Parathyroid adenoma (tissue), 2 donors: ENCODE data around the gene ZDHHC24.
"Not testable (repeated sequence)": the region's sequence is repeated elsewhere in the genome, so short reads cannot be mapped to it uniquely, and the experiment has no call there.

Source experiments
- H2AFZ ChIP-seq: fragments of 300-600 bp; sonication (generic); one replicate; pipeline ENCODE4 v1.7.0; 2017; ENCODE audit warnings: antibody characterized with exemption, mild to moderate bottlenecking
- H3K27ac ChIP-seq: fragments of 300-600 bp; sonication (generic); one replicate; pipeline ENCODE4 v1.7.0; 2017
- H3K27me3 ChIP-seq: fragments of 300-600 bp; sonication (generic); one replicate; pipeline ENCODE4 v1.7.0; 2017; ENCODE audit warnings: low read length; ENCODE audit not compliant: control insufficient read depth, insufficient read depth
- H3K36me3 ChIP-seq: fragments of 300-600 bp; sonication (generic); one replicate; pipeline ENCODE4 v1.7.0; 2017; ENCODE audit warnings: low read length; ENCODE audit not compliant: control insufficient read depth, insufficient read depth
- H3K4me1 ChIP-seq: fragments of 300-600 bp; sonication (generic); one replicate; pipeline ENCODE4 v1.7.0; 2017; ENCODE audit warnings: control low read depth
- H3K4me2 ChIP-seq: fragments of 300-600 bp; sonication (generic); one replicate; pipeline ENCODE4 v1.7.0; 2017; ENCODE audit warnings: low read length
- H3K4me3 ChIP-seq: fragments of 300-600 bp; sonication (generic); one replicate; pipeline ENCODE4 v1.7.0; 2017; ENCODE audit warnings: low read depth, low read length
- H3K79me2 ChIP-seq: fragments of 300-600 bp; sonication (generic); one replicate; pipeline ENCODE4 v1.7.0; 2017; ENCODE audit warnings: control low read depth
- H3K9ac ChIP-seq: fragments of 300-600 bp; sonication (generic); one replicate; pipeline ENCODE4 v1.7.0; 2017; ENCODE audit warnings: mild to moderate bottlenecking
- H3K9me3 ChIP-seq: fragments of 300-600 bp; sonication (generic); one replicate; pipeline ENCODE4 v1.7.0; 2017; ENCODE audit warnings: low read length; ENCODE audit not compliant: control insufficient read depth
- TF ChIP-seq, protein P1 (sequence below): fragments of 300-600 bp; sonication (generic); IDR thresholded peaks from one replicate; pipeline ENCODE4 v1.7.0; 2017; ENCODE audit warnings: antibody characterized with exemption, mild to moderate bottlenecking
- donor health status: primary hyperparathyroidism.

Gene ZDHHC24

DNA sequence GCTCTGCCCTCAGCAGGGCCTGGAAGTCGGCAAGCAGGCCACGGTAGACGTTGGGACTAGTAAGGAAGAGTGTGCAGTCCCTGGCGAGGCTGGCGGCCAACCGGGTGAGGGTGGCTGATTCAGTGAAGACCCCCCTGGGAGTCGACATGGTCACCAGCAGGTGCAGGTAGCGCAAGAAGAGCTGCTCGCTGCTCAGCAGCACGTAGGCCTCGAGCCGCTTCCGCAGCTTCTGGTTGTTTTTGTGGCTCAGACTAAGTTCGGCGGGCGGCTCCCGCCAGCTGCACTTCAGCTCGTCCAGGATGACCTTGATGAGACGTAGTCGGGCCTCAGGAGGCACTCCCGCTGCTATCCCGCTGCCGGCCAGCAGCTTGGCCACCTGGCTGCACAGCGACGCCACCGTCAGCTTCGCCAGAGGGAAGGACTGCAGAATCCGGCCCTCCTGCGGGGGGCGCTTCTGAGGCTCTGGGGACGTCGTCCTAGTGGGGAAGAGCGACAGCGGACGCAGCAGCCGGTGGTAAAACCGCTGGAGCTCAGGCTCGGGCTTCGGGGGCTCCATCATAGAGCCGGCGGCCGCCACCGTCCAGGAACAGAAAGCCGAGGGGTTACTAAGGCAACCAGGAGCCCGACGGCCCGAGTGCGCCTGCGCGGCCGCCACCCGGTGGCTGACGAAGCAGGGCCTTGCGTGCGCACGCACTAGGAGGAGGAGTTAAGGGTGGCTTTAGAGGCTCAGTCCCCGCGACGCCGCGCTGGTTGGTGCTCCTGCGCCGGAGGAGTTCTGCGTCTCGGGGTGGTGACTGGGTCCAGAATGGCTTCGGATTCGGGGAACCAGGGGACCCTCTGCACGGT, 46.8 kb upstream of the ZDHHC24 start, which contains the start of the genes CCDC87 and CCS:
Gene CCDC87 (minus strand): TSS at position 607 of the 846 bp plus-strand sequence. CDS start 48 bp downstream, at position 559.
Gene CCS (plus strand): TSS at position 729 of the 846 bp plus-strand sequence. CDS start 77 bp downstream, at position 806.
- peaks cover 6% of the 10 kb centered on the region for H3K4me1 ChIP-seq
- H3K79me2 ChIP-seq = peaks cover 8% of the 10 kb centered on the region
- H3K27ac ChIP-seq = peak within 1 kb of the TSS; percentile 65
- peak within 1 kb of the TSS; percentile 95 for H2AFZ ChIP-seq
- no peaks in the 10 kb centered on the region for H3K9me3 ChIP-seq
- peak within 1 kb of the TSS; percentile 37 for H3K9ac ChIP-seq
- H3K36me3 ChIP-seq = no peaks in the 10 kb centered on the region
- peak within 1 kb of the TSS; percentile 91 for H3K4me3 ChIP-seq
- TF ChIP-seq, protein P1, sequence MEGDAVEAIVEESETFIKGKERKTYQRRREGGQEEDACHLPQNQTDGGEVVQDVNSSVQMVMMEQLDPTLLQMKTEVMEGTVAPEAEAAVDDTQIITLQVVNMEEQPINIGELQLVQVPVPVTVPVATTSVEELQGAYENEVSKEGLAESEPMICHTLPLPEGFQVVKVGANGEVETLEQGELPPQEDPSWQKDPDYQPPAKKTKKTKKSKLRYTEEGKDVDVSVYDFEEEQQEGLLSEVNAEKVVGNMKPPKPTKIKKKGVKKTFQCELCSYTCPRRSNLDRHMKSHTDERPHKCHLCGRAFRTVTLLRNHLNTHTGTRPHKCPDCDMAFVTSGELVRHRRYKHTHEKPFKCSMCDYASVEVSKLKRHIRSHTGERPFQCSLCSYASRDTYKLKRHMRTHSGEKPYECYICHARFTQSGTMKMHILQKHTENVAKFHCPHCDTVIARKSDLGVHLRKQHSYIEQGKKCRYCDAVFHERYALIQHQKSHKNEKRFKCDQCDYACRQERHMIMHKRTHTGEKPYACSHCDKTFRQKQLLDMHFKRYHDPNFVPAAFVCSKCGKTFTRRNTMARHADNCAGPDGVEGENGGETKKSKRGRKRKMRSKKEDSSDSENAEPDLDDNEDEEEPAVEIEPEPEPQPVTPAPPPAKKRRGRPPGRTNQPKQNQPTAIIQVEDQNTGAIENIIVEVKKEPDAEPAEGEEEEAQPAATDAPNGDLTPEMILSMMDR = peak; percentile 43
- peak within 1 kb of the TSS; percentile 93 for H3K4me2 ChIP-seq
- no peaks in the 10 kb centered on the region for H3K27me3 ChIP-seq

DNA sequence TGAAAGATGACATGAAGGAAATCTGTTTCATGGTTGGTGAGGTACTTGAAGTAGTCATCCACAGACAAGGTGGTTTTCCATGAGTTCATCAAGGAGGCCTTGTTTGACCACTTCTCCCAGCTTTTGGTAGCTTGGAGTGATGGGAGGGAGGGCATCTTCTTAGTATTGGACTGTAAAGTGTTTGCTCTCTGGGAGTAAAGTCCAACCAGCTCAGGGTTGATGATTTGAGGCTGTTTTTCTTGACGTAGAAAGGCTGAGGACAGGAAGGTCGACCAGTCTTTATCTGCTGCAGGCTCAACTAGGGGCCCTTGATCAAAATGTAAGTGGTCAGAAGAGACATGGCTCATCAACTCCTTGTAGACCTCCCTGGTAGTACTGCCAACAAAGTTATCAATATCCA, 45.3 kb upstream of the ZDHHC24 start:
- Histone ChIP-seq H3K36me3 (no peaks in the 10 kb centered on the region), H2AFZ (no peak overlapping the region), H3K4me2 (no peak overlapping the region), H3K4me1 (peaks cover 6% of the 10 kb centered on the region), H3K4me3 (no peak overlapping the region), H3K79me2 (peaks cover 8% of the 10 kb centered on the region), H3K9ac (no peak overlapping the region), H3K9me3 (no peaks in the 10 kb centered on the region), H3K27ac (no peak overlapping the region), H3K27me3 (no peaks in the 10 kb centered on the region)
- TF ChIP-seq, protein P1 = no peak

DNA sequence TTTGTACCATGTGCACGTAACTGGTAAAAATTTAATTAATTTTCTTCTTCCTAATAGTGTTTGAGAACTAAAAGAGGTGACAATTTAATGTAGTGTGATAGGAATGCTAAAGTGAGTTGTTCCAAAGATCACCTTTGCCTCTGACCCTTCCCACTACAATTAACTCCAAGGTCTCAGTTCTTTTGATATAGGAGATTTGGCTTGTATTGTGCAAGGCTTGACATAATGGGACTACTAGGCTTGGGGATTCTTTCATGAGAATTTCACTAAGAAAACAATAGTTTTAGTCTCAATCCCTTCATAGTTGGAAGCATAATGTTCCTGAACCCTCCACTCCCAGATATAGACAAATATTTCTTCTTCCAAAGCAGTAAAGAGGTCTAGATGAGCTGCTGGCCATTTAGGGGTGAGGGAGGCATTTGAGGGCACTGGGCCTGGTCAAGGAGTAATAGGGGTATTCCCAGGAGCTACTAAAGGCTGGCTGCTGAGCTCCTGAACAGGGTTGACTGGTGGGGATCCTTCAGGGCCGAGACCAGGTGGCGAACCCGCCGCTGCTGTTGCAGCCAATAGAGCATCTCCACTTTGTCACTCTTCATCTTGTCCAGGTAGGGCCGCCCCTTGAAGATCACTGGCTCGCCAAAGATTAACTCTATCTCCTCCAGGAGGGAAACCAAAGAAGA, 44.3 kb upstream of the ZDHHC24 start:
- Histone ChIP-seq H3K4me3 (no peak overlapping the region), H3K4me2 (no peak overlapping the region), H3K27me3 (no peaks in the 10 kb centered on the region), H2AFZ (no peak overlapping the region), H3K79me2 (peaks cover 8% of the 10 kb centered on the region), H3K9ac (no peak overlapping the region), H3K9me3 (no peaks in the 10 kb centered on the region), H3K36me3 (no peaks in the 10 kb centered on the region), H3K27ac (no peak overlapping the region), H3K4me1 (peaks cover 6% of the 10 kb centered on the region)
- TF ChIP-seq, protein P1 = no peak

DNA sequence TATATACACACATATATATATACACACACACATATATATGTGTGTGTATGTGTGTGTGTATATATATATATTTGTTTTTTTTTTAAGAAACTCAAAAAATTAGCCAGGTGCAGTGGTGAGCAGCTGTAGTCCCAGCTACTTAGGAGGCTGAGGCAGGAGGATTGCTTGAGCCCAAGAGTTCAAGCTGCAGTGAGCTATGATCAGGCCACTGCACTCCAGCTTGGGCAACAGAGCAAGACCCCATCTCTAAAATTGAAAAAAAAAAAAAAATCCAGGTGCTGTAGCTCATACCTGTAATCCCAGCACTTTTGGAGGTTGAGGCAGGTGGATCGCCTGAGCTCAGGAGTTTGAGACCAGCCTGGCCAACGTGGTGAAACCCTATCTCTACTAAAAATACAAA, 43.5 kb upstream of the ZDHHC24 start:
- H3K79me2 ChIP-seq, H2AFZ ChIP-seq, H3K27me3 ChIP-seq, H3K9ac ChIP-seq, H3K36me3 ChIP-seq, H3K4me2 ChIP-seq, H3K4me3 ChIP-seq, H3K9me3 ChIP-seq, H3K27ac ChIP-seq, H3K4me1 ChIP-seq: not testable (repeated sequence)

DNA sequence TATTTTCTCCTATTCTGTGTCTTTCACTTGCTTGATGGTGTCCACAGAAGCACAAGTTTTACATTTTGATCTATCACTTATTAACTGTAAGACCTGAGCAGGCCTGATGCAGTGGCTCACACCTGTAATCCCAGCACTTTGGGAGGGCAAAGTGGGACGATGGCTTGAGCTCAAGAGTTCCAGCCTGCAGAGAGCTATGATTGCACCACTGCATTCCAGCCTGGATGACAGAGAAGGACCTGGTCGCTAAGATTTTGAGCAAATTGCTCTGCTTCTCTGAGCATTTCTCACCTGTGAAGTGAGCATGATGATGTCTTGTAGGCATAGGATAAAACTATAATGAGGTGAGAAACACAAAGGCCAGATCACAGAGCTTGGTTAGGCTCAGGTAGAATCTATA, 40.3 kb upstream of the ZDHHC24 start:
- H3K4me2 ChIP-seq = no peak overlapping the region
- no peak overlapping the region for H3K4me3 ChIP-seq
- no peaks in the 10 kb centered on the region for H3K27me3 ChIP-seq
- no peak overlapping the region for H2AFZ ChIP-seq
- no peaks in the 10 kb centered on the region for H3K4me1 ChIP-seq
- no peak overlapping the region for H3K9ac ChIP-seq
- no peaks in the 10 kb centered on the region for H3K36me3 ChIP-seq
- no peak overlapping the region for H3K27ac ChIP-seq
- no peaks in the 10 kb centered on the region for H3K9me3 ChIP-seq
- H3K79me2 ChIP-seq = no peaks in the 10 kb centered on the region
- TF ChIP-seq, protein P1 = no peak

DNA sequence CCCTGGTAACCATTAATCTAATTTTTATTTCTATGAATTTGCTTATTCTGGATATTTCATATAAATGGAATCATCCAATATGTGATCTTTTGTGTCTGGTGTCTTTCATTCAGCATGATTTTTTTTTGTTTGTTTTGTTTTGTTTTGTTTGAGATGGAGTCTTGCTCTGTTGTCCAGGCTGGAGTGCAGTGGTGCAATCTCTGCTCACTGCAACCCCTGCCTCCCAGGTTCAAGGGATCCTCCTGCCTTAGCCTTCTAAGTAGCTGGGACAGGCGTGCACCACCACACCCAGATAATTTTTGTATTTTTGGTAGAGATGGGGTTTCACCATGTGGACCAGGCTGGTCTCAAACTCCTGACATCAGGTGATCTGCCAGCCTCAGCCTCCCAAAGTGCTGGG, 39.6 kb upstream of the ZDHHC24 start:
- H3K36me3 ChIP-seq, H3K9ac ChIP-seq: not testable (repeated sequence)

DNA sequence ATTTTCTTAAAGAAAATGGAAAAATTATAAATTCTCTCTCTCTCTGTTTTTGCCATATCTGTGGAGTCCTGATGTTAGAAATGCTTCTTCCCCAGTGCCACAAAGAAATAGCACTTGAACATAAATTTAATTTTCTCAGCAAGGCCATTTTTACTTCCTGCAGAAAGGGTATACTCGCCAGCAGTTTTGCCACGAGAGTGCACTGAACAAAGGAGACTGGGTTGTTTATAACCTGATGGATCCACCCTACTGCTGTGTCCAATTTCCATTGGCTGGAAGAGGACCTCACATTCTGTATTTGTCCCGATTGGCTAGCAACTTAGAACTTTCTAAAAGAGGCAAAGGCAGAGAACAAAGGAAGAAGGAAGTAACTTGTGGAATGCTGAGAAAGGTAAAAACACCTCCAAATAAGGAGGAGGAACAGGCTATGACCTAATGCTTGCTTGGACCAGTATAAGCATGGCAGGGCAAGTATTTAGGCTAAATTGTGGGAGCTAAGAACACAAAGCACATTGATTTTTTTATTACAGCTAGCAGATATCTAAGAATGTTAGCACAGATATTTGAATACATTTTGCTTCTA, 36.8 kb upstream of the ZDHHC24 start:
- not testable (repeated sequence) for H3K4me1 ChIP-seq, H3K9ac ChIP-seq

More for the DNA sequence above, 39.6 kb upstream of the ZDHHC24 start:
- not testable (repeated sequence) for H3K79me2 ChIP-seq, H3K4me2 ChIP-seq, H3K27me3 ChIP-seq, H3K9me3 ChIP-seq, H3K27ac ChIP-seq, H3K4me3 ChIP-seq, H2AFZ ChIP-seq, H3K4me1 ChIP-seq

More for the DNA sequence above, 36.8 kb upstream of the ZDHHC24 start:
- not testable (repeated sequence) for H3K27me3 ChIP-seq, H3K9me3 ChIP-seq, H3K4me3 ChIP-seq, H2AFZ ChIP-seq, H3K79me2 ChIP-seq, H3K4me2 ChIP-seq, H3K36me3 ChIP-seq, H3K27ac ChIP-seq
